DND-41 (cell line): ENCODE results near the gene DIAPH3.

Experiments used
- CTCF ChIP-seq: IDR thresholded peaks from 2 replicates; pipeline ENCODE4 v1.5.1; 2012; ENCODE audit warnings: borderline replicate concordance, low read length, moderate library complexity, mild to moderate bottlenecking; ENCODE audit not compliant: poor library complexity, severe bottlenecking; ENCODE audit errors: extremely low read depth
- EZH2 ChIP-seq: IDR thresholded peaks from 3 replicates; pipeline ENCODE4 v1.6.1; 2012; ENCODE audit warnings: borderline replicate concordance, low read depth, mild to moderate bottlenecking, moderate library complexity, low read length, inconsistent platforms; ENCODE audit not compliant: severe bottlenecking

DNA sequence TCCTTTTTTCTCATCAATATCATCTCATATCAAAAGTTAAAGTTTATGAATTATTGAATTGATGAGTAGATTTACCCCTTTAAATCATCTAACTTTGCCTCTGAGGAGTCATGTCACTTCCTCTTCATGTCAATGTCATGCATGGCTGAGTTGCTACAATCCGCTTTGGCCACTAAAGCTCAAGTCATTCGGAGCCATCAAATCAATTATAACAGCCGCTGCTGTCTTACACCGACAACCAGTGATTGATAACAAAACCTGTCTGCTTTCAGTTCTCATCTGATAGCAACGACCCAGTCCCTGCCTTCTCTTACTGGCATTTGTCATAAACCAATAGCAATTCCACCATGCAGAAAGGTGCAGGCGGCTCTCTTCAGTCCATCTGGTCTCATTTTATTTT, 429.3 kb downstream of the DIAPH3 start:
- no peak for TF ChIP-seq CTCF
- TF ChIP-seq EZH2 = no peak
